Effector CD4-positive, alpha-beta T cell (primary cell): ENCODE measurements around the gene VTI1A.

Experiments
- DNase-seq: peaks from one replicate; pipeline ENCODE4 v3.0.0-alpha.2; 2020

Gene VTI1A

GRCh38 chr10:112689327-112690072 is 242.5 kb downstream of the VTI1A start:
- no peak for DNase-seq

- DNase-seq, result no peak
Measured at GRCh38 chr10:112695539-112695938, 248.5 kb downstream of the VTI1A start.

GRCh38 chr10:112696592-112696991 is 249.6 kb downstream of the VTI1A start:
- no peak for DNase-seq

GRCh38 chr10:112698133-112698817 is 251.3 kb downstream of the VTI1A start:
- DNase-seq, result no peak

GRCh38 chr10:112698818-112699164 is 251.8 kb downstream of the VTI1A start:
- DNase-seq, result no peak

GRCh38 chr10:112700215-112700671 is 253.2 kb downstream of the VTI1A start:
- DNase-seq, result no peak

- no peak for DNase-seq
Measured at GRCh38 chr10:112701211-112701877, 254.3 kb downstream of the VTI1A start.

GRCh38 chr10:112701878-112702255 is 254.9 kb downstream of the VTI1A start:
- no peak for DNase-seq

GRCh38 chr10:112706577-112706976 is 259.6 kb downstream of the VTI1A start:
- no peak for DNase-seq

- DNase-seq, result no peak
Measured at GRCh38 chr10:112708461-112708860, 261.4 kb downstream of the VTI1A start.

GRCh38 chr10:112710528-112710927 is 263.5 kb downstream of the VTI1A start:
- no peak for DNase-seq

- no peak for DNase-seq
Measured at GRCh38 chr10:112711366-112711765, 264.4 kb downstream of the VTI1A start.

GRCh38 chr10:112712536-112712935 is 265.5 kb downstream of the VTI1A start:
- DNase-seq, result no peak

- no peak for DNase-seq
Measured at GRCh38 chr10:112713411-112713810, 266.4 kb downstream of the VTI1A start.

GRCh38 chr10:112715581-112715980 is 268.6 kb downstream of the VTI1A start:
- DNase-seq, result no peak

GRCh38 chr10:112716076-112716475 is 269.1 kb downstream of the VTI1A start:
- no peak for DNase-seq

GRCh38 chr10:112716924-112717413 is 270.0 kb downstream of the VTI1A start:
- no peak for DNase-seq

- DNase-seq, result no peak
Measured at GRCh38 chr10:112720178-112720577, 273.2 kb downstream of the VTI1A start.

- DNase-seq, result no peak
Measured at GRCh38 chr10:112721080-112721698, 274.2 kb downstream of the VTI1A start.

GRCh38 chr10:112722758-112723157 is 275.7 kb downstream of the VTI1A start:
- DNase-seq, result no peak

GRCh38 chr10:112723876-112724275 is 276.9 kb downstream of the VTI1A start:
- DNase-seq, result no peak

- no peak for DNase-seq
Measured at GRCh38 chr10:112724404-112724991, 277.5 kb downstream of the VTI1A start.
